HepG2 (cell line): ENCODE results near the gene TEAD1. TPM values are rescaled to one million over a fixed set of nuclear protein-coding genes. Genes with fewer than 3 reads are reported as not detected.

Experiments used
- ATAC-seq: fragments of 200-7000 bp; cut with Tn5 transposase; 3 replicates; pipeline ENCODE4 v1.9.1; 2020; ENCODE audit warnings: mild to moderate bottlenecking, moderate library complexity
- BruUV-seq: library from RNA; stranded (reverse); fragments of 400-500 nt; replicated peaks from 2 replicates; lab custom pipeline; 2021; lab: Mats Ljungman, UMichigan
- CTCF ChIA-PET: fragments of 300-600 bp; formaldehyde crosslinking; extraction: SDS; loops from one replicate; lab custom pipeline; 2021; ENCODE audit warnings: low total read pairs, inconsistent platforms, low intra/inter-chr PET ratio; lab: Yijun Ruan, JAX
- POLR2A ChIA-PET: fragments of 350-600 bp; sonication (Branson Sonifier 250); formaldehyde crosslinking; loops from one replicate; lab custom pipeline; 2020; ENCODE audit warnings: antibody characterized with exemption, inconsistent platforms; lab: Yijun Ruan, JAX
- DNase-seq: peaks from one replicate; pipeline ENCODE4 v3.0.0-alpha.2; 2015; ENCODE audit warnings: low spot score
- FAIRE-seq: peaks from 3 replicates; lab custom pipeline; 2011; peaks lifted over from hg19 to GRCh38; lab: Jason Lieb, UNC
- H2AFZ ChIP-seq: one replicate; pipeline ENCODE4 v1.6.1; 2011; ENCODE audit warnings: low read length, inconsistent platforms
- H3K27ac ChIP-seq: fragments of 300-600 bp; 3 replicates; pipeline ENCODE4 v1.8.0; 2011; ENCODE audit warnings: mixed run types, mild to moderate bottlenecking, mixed read lengths, low read length, inconsistent platforms; ENCODE audit not compliant: insufficient read depth; ENCODE audit errors: extremely low read length
- H3K27me3 ChIP-seq, 2 experiments: fragments of 200-600 bp in 1 of 2; 2 replicates in 1 of 2; 3 replicates in 1 of 2; pipeline versions ENCODE4 v1.6.0 to v1.8.0; 2011; ENCODE audit warnings: low read length in 2 of 2, mild to moderate bottlenecking in 2 of 2, moderate library complexity in 2 of 2, inconsistent platforms in 1 of 2; ENCODE audit not compliant: insufficient read depth in 2 of 2, control insufficient read depth in 1 of 2
- H3K36me3 ChIP-seq, 2 experiments: fragments of 200-600 bp in 1 of 2; replicated peaks in 1 of 2; 2 replicates in 1 of 2; 3 replicates in 1 of 2; pipeline versions ENCODE4 v1.5.1 to v1.8.0; 2011; ENCODE audit warnings: low read length in 2 of 2, inconsistent platforms in 1 of 2; ENCODE audit not compliant: insufficient read depth in 2 of 2, control insufficient read depth in 1 of 2
- H3K4me1 ChIP-seq: 2 replicates; pipeline ENCODE4 v1.5.1; 2012; ENCODE audit warnings: low read length, inconsistent platforms; ENCODE audit not compliant: insufficient read depth
- H3K4me2 ChIP-seq: 2 replicates; pipeline ENCODE4 v1.6.0; 2011; ENCODE audit warnings: low read depth, low read length, inconsistent platforms
- H3K4me3 ChIP-seq, 3 experiments: fragments of 200-600 bp in 1 of 3; sonication (generic), shearing (Covaris generic) in 1 of 3; replicated peaks in 1 of 3; 2 replicates each; pipeline ENCODE4 v1.5.1; 2011 to 2016; ENCODE audit warnings: low read length in 3 of 3, inconsistent platforms in 2 of 3, low read depth in 2 of 3, mild to moderate bottlenecking in 2 of 3, control low read depth in 1 of 3, mixed read lengths in 1 of 3; ENCODE audit not compliant: insufficient read depth in 1 of 3
- H3K79me2 ChIP-seq: one replicate; pipeline ENCODE4 v1.6.1; 2011; ENCODE audit warnings: low read length, inconsistent platforms; ENCODE audit not compliant: insufficient read depth
- H3K9ac ChIP-seq: 2 replicates; pipeline ENCODE4 v1.6.0; 2011; ENCODE audit warnings: mild to moderate bottlenecking, low read depth, low read length, inconsistent platforms; ENCODE audit not compliant: insufficient read depth
- H3K9me3 ChIP-seq: 2 replicates; pipeline ENCODE4 v1.5.1; 2012; ENCODE audit warnings: mild to moderate bottlenecking, low read length
- H4K20me1 ChIP-seq: 2 replicates; pipeline ENCODE4 v1.6.0; 2011; ENCODE audit warnings: inconsistent platforms, mild to moderate bottlenecking, low read length, moderate library complexity; ENCODE audit not compliant: insufficient read depth
- CENPBD1 ChIP-seq: sonication (generic); formaldehyde crosslinking; IDR thresholded peaks from 2 replicates; pipeline ENCODE4 v1.8.0; 2022; ENCODE audit warnings: missing genetic modification reagents, low read depth, mild to moderate bottlenecking, borderline replicate concordance
- GATAD2A ChIP-seq: IDR thresholded peaks from 2 replicates; pipeline ENCODE4 v1.6.1; 2016
- IKZF1 ChIP-seq: fragments of 450-650 bp; IDR thresholded peaks from 2 replicates; pipeline ENCODE4 v1.7.1; 2016
- IRF2 ChIP-seq: IDR thresholded peaks from 2 replicates; pipeline ENCODE4 v1.6.1; 2018; ENCODE audit warnings: missing genetic modification reagents, missing compliant biosample characterization
- NFE2 ChIP-seq: sonication (generic); formaldehyde crosslinking; IDR thresholded peaks from 2 replicates; pipeline ENCODE4 v1.4.0; 2020; ENCODE audit warnings: missing genetic modification reagents
- PHF5A ChIP-seq: IDR thresholded peaks from one replicate; pipeline ENCODE4 v1.6.1; 2018; ENCODE audit warnings: low read depth, missing genetic modification reagents; ENCODE audit not compliant: unreplicated experiment
- PRMT3 ChIP-seq: sonication (generic); formaldehyde crosslinking; IDR thresholded peaks from 2 replicates; pipeline ENCODE4 v1.8.1; 2022; ENCODE audit warnings: low read depth, mild to moderate bottlenecking, moderate library complexity, missing genetic modification reagents, borderline replicate concordance
- PTBP1 ChIP-seq: fragments of 200-400 bp; formaldehyde crosslinking; IDR thresholded peaks from 2 replicates; pipeline ENCODE4 v1.6.1; 2018; ENCODE audit warnings: low read length, low read depth; ENCODE audit not compliant: poor library complexity, severe bottlenecking
- SRF ChIP-seq: IDR thresholded peaks from 2 replicates; pipeline ENCODE4 v1.6.1; 2011; ENCODE audit warnings: mild to moderate bottlenecking, low read depth, low read length, moderate library complexity
- STAG1 ChIP-seq: sonication (generic); formaldehyde crosslinking; IDR thresholded peaks from 2 replicates; pipeline ENCODE4 v1.4.0; 2020; ENCODE audit warnings: missing genetic modification reagents
- ZBTB26 ChIP-seq: IDR thresholded peaks from 2 replicates; pipeline ENCODE4 v1.6.1; 2016; ENCODE audit warnings: missing compliant biosample characterization, missing genetic modification reagents, borderline replicate concordance
- ZBTB38 ChIP-seq: sonication (generic); formaldehyde crosslinking; IDR thresholded peaks from 2 replicates; pipeline ENCODE4 v1.5.1; 2020; ENCODE audit warnings: mild to moderate bottlenecking, missing genetic modification reagents
- ZBTB44 ChIP-seq: sonication (generic); formaldehyde crosslinking; IDR thresholded peaks from 2 replicates; pipeline ENCODE4 v1.4.0; 2020; ENCODE audit warnings: missing genetic modification reagents
- ZKSCAN1 ChIP-seq: fragments of 150-350 bp; IDR thresholded peaks from 2 replicates; pipeline ENCODE4 v1.6.1; 2014; ENCODE audit warnings: low read length
- ZNF138 ChIP-seq: sonication (generic); formaldehyde crosslinking; IDR thresholded peaks from 2 replicates; pipeline ENCODE4 v1.5.0; 2020; ENCODE audit warnings: mild to moderate bottlenecking, low read depth, missing genetic modification reagents
- ZNF350 ChIP-seq: sonication (generic); formaldehyde crosslinking; IDR thresholded peaks from 2 replicates; pipeline ENCODE4 v1.4.0; 2020; ENCODE audit warnings: mild to moderate bottlenecking, low read depth, missing genetic modification reagents, borderline replicate concordance
- ZNF503 ChIP-seq: sonication (generic); formaldehyde crosslinking; IDR thresholded peaks from 2 replicates; pipeline ENCODE4 v1.4.0; 2020; ENCODE audit warnings: missing genetic modification reagents
- ZNF549 ChIP-seq: sonication (generic); formaldehyde crosslinking; IDR thresholded peaks from 2 replicates; pipeline ENCODE4 v1.5.0; 2020; ENCODE audit warnings: missing genetic modification reagents
- WGBS: methylation state at CpG from one replicate; pipeline ENCODE4 v1.1.6; 2017; ENCODE audit warnings: low lambda C conversion rate; 5-methylcytosine and 5-hydroxymethylcytosine counted together
- in situ Hi-C: cut with HindIII; loops from 2 replicates; pipeline ENCODE4 v1.10.0; 2017; ENCODE audit warnings: low pct_unique_long_range_greater_than_20kb; ENCODE audit not compliant: extremely low pct_ligation_motif_present
- intact Hi-C: fragments of 100-400 bp; cut with micrococcal nuclease; formaldehyde crosslinking; loops from one replicate; pipeline ENCODE4 v1.10.0; 2022; ENCODE audit not compliant: unreplicated experiment
- polyA plus RNA-seq, 8 experiments: library from polyadenylated mRNA; depleted of rRNA in 3 of 8; stranded (reverse) in 7 of 8; unstranded in 1 of 8; fragments of >200 nt; fragmentation: Illumina TruSeq in 4 of 8; extraction: Trizol in 4 of 8; gene quantifications; 2 replicates each; pipeline versions ENCODE4 v1.2.1 to v1.2.3, GENCODE V29; 2011 to 2016; ENCODE audit warnings: low read depth in 4 of 8, missing spikeins in 1 of 8, mixed read lengths in 1 of 8; ENCODE audit not compliant: insufficient read depth in 1 of 8
- total RNA-seq, 5 experiments: library from RNA; depleted of rRNA; stranded (reverse); fragments of >200 nt; fragmentation: Illumina TruSeq; extraction: Trizol; gene quantifications; 2 replicates each; pipeline ENCODE4 v1.2.3, GENCODE V29; 2016; ENCODE audit warnings: low read depth in 1 of 5
- TF ChIP-seq, protein P1 (sequence below): sonication (generic); formaldehyde crosslinking; IDR thresholded peaks from 2 replicates; pipeline ENCODE4 v1.5.0; 2020; ENCODE audit warnings: mild to moderate bottlenecking, missing genetic modification reagents, moderate library complexity

TEAD1 gene
- total and polyA plus RNA-seq, 2 of the 13 experiments (the other 11 are each of a cell fraction or from before 2014, with no cell fraction given): 20.1 to 30.5 TPM

- TF ChIP-seq ZNF503 (CRISPR knock-in tag) (no peak), NFE2 (CRISPR knock-in tag) (no peak), ZNF138 (CRISPR knock-in tag) (no peak), SRF (no peak), ZNF549 (CRISPR knock-in tag) (no peak), PRMT3 (CRISPR knock-in tag) (no peak), CENPBD1 (no peak)
Observed at GRCh38 chr11:12958986-12959385, 284.8 kb downstream of the TEAD1 start (continued).

GRCh38 chr11:12961615-12962014 is 287.4 kb downstream of the TEAD1 start:
- H3K27ac ChIP-seq: no peak overlapping the region
- in situ Hi-C loops (loop anchor here (10.0 kb wide), 2 partner anchors 223 to 383 kb away; no protein-coding TSS in a partner anchor), intact Hi-C loops (no loop called here)
- WGBS: 24% methylated on average over 2 of the region's 2 CpGs
- no peaks in the 10 kb centered on the region for H4K20me1 ChIP-seq
- no peaks in the 10 kb centered on the region for H3K36me3 ChIP-seq
- no peak overlapping the region for H3K9ac ChIP-seq
- DNase-seq (no peak), ATAC-seq (no peak), FAIRE-seq (no peak)
- ChIA-PET CTCF (no interaction called here), POLR2A (no interaction called here)
- no TSS peak for BruUV-seq
- no peak overlapping the region for H2AFZ ChIP-seq
- no peak overlapping the region for H3K4me3 ChIP-seq
- no peaks in the 10 kb centered on the region for H3K79me2 ChIP-seq
- H3K4me2 ChIP-seq: no peak overlapping the region
- H3K4me1 ChIP-seq: 0 out of 2 replicates have a peak, but pooled peaks cover 10% of the 10 kb centered on the region
- H3K27me3 ChIP-seq: peaks cover 0 to 5% of the 10 kb centered on the region in 2 experiments; a peak in 1 of 5 replicates
- H3K9me3 ChIP-seq: no peaks in the 10 kb centered on the region
- TF ChIP-seq PTBP1 (no peak), ZBTB44 (CRISPR knock-in tag) (no peak), ZNF350 (CRISPR knock-in tag) (no peak), GATAD2A (no peak), ZKSCAN1 (no peak), ZBTB26 (CRISPR knock-in tag) (no peak), ZBTB38 (CRISPR knock-in tag) (no peak), PHF5A (CRISPR knock-in tag) (no peak), STAG1 (peak; percentile 40), IRF2 (CRISPR knock-in tag) (no peak), IKZF1 (no peak)
- TF ChIP-seq, protein P1, sequence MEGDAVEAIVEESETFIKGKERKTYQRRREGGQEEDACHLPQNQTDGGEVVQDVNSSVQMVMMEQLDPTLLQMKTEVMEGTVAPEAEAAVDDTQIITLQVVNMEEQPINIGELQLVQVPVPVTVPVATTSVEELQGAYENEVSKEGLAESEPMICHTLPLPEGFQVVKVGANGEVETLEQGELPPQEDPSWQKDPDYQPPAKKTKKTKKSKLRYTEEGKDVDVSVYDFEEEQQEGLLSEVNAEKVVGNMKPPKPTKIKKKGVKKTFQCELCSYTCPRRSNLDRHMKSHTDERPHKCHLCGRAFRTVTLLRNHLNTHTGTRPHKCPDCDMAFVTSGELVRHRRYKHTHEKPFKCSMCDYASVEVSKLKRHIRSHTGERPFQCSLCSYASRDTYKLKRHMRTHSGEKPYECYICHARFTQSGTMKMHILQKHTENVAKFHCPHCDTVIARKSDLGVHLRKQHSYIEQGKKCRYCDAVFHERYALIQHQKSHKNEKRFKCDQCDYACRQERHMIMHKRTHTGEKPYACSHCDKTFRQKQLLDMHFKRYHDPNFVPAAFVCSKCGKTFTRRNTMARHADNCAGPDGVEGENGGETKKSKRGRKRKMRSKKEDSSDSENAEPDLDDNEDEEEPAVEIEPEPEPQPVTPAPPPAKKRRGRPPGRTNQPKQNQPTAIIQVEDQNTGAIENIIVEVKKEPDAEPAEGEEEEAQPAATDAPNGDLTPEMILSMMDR (CRISPR knock-in tag): peak; percentile 31; the same call in 1 of the 2 replicates
